ENCODE results near the gene NRGN.

Gene NRGN

GRCh38 chr11:124791626-124792341, 52.0 kb downstream of the NRGN start:
- DNase-seq (ENCODE audit: low read depth), result no peak

- no peak for DNase-seq (ENCODE audit: low read depth)
These were observed 53.9 kb downstream of the NRGN start for GRCh38 chr11:124793466-124794278.

- no peak for DNase-seq (ENCODE audit: low read depth)
These were observed 56.6 kb downstream of the NRGN start for GRCh38 chr11:124796312-124796711.

Measured in GM04503 (cell line).